CD4-positive, alpha-beta T cell treated with Interferon alpha-2 for 1 hour (primary cell): ENCODE data around the gene GNAS.
"Not testable (repeated sequence)": the region's sequence is repeated elsewhere in the genome, so short reads cannot be mapped to it uniquely, and the experiment has no call there.

Source experiments
- DNase-seq, 2 donors: peaks; one replicate each; pipeline ENCODE4 v3.0.0-alpha.2; 2020 to 2022

GNAS gene

DNA sequence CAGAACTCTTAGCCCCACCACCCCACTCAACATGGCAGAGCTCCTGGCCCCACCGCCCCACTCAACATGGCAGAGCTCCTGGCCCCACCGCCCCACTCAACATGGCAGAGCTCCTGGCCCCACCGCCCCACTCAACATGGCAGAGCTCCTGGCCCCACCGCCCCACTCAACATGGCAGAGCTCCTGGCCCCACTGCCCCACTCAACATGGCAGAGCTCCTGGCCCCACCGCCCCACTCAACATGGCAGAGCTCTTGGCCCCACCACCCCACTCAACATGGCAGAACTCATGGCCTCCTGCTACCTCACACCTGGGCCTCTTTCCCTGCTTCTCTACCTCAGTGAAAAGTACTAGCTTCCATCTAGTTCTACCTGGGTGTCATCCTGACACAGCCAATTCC, 23.7 kb upstream of the GNAS start:
- not testable (repeated sequence) for DNase-seq

DNA sequence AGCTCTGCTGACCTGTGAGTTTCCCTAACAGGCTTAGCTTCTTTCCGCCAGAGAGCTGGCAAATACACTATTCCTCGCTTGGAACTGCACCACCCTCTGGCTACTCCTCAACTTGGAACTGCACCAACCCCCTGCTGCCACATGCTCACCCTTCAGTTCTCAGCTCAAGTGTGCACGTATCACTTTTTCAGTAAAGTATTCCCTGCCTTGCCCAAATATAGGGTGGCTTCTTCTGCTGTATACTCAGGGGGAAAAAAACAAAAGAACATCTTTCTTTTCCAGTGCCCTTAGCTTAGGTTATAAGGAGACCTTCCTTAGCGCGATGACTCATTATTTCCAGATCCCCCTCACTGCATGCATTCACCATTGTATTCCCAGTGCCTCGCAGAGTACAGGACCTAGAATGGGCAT, 23.0 kb upstream of the GNAS start:
- DNase-seq, result no peak

GRCh38 chr20:58832457-58832856, 20.1 kb upstream of the GNAS start:
- no peak for DNase-seq

DNA sequence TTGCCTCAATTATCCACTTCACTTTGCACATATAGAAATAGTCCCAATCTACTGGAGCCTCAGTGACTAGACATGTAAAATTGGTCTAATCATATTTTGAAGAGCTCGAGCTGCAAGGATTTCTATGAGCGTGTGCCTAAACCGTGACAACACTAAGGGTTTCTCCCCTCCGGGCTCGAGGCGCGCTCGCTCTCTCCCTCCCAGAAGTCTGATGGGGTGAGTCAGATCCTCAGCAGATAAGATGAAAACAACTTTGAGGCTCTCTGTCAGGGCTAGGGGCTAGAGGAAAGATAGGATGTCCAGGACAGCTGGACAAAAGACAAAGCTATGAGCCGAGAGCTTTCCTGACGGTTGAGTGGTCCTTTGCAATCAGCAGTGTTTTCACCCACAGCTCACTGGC, 18.6 kb upstream of the GNAS start:
- no peak for DNase-seq

GRCh38 chr20:58835231-58835630, 17.3 kb upstream of the GNAS start:
- DNase-seq, result no peak

- no peak for DNase-seq
These were observed 15.8 kb upstream of the GNAS start for GRCh38 chr20:58836616-58837204.

DNA sequence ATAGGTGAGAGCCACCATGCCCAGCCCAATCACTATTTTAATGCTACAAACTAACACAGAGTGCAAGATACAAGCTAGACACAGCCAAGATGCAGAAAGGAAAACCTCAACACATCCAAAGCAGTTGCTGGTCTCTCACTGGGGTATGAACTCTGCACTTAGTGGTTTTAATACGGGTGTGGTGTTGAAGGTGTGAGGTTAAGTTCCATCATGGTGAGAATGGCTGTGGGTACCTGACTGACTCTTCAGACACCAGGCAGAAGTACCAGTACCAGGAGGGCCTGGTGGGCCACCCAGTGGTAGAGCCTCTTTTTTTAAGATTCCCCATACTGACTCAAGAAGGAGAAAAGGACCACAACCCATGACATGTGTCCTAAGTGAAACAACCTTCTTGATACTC, 14.8 kb upstream of the GNAS start:
- DNase-seq, result no peak

DNA sequence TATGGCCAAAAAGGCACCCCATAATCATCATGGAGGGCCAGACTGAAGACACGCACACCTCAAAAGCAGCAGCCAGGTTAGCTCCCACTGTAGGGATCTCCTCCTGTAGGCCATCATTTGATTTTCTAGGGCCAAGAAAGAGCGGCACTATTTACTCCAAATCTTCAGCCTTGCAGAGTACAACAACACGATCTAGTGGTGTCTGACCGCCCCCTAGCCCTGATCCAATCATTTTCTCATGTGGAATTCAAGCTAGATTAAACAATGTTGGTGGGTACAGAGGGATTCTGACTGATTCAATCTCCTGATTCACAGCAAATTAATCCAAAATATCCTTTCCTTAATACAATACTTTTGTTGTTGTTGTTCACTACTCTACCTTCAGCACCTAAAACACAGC, 14.3 kb upstream of the GNAS start:
- DNase-seq, result no peak

DNA sequence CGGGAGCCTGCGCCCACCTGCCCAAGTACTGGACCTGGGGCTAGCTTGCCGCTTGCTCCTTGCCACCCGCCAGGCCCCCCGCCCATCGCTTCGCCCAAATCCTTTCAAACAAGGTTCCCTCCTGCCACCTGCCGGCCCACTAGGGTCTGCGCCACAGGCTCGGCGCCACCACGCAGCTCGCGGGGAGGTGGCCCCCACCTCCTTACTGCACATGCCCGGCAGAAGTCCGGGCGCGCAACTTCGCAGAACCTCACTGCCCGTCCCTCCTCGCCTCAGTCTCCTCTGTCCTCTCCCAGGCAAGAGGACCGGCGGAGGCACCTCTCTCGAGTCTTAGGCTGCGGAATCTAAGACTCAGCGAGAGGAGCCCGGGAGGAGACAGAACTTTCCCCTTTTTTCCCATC, 13.0 kb upstream of the GNAS start:
- peak; percentile 42 to 49 for DNase-seq

- DNase-seq, result no peak
These were observed 12.3 kb upstream of the GNAS start for GRCh38 chr20:58839991-58840747.

- no peak for DNase-seq
These were observed 11.5 kb upstream of the GNAS start for GRCh38 chr20:58840816-58841538.

- DNase-seq, result no peak
These were observed 10.8 kb upstream of the GNAS start for GRCh38 chr20:58841539-58842264.

- DNase-seq, result no peak
These were observed 10.2 kb upstream of the GNAS start for GRCh38 chr20:58842276-58842675.

DNA sequence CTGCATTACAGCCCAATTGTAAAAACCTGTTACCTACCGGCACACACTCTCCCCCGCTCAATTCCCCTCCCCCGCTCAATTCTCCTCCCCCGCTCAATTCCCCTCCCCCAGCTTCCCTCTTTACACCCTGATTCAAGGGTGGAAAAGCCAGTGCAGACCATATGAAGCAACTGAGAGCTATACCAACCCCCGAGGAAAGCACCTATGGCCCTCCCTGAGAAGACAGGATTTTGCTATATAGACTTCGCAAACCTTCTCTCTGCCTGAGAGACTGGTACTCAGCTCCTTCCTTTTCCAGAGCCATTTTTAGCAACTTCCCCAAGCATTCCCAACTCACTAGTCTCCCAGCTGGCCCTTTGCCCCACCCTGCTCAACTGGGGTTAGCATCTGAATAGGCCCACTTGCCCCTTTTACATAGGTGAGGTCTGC, 9.4 kb upstream of the GNAS start:
- no peak for DNase-seq

GRCh38 chr20:58845706-58846105, 6.8 kb upstream of the GNAS start:
- DNase-seq, result no peak

GRCh38 chr20:58847463-58847862, 5.1 kb upstream of the GNAS start:
- DNase-seq, result no peak

DNA sequence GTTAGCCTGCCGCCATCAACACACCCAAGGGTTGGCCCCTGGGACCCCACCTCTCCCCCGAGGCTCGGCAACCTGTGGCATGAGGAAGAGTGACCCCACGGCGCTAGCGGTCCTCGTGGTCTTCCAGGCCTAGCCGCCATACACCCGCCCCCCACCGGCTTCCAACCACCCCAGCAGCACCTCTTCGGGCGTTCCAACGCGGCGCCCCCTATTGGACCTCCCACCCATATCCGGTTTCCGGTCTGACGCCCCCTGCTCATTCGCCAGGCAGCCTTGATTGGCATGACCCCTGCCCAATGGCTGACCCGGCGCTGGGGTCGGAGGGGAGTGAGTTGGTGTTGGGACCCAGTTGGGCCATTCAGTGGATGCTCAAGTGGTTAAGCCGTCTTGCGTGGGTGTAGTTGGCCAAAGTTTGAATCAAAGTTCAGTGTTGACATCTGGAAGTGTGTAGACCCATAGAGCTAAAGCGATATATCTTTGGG, 1.8 kb upstream of the GNAS start, which contains the start of gene GNAS-AS1:
Gene GNAS-AS1 (minus strand): TSS at position 210 of the 482 bp plus-strand sequence.
- peak; percentile 76 to 88 for DNase-seq

GRCh38 chr20:58851221-58851968, 1.1 kb upstream of the GNAS start:
- DNase-seq, result no peak

GRCh38 chr20:58851969-58852458, 502 bp upstream of the GNAS start:
- DNase-seq, result no peak

- DNase-seq, result no peak
These were observed 950 bp downstream of the GNAS start for GRCh38 chr20:58853466-58853865.

DNA sequence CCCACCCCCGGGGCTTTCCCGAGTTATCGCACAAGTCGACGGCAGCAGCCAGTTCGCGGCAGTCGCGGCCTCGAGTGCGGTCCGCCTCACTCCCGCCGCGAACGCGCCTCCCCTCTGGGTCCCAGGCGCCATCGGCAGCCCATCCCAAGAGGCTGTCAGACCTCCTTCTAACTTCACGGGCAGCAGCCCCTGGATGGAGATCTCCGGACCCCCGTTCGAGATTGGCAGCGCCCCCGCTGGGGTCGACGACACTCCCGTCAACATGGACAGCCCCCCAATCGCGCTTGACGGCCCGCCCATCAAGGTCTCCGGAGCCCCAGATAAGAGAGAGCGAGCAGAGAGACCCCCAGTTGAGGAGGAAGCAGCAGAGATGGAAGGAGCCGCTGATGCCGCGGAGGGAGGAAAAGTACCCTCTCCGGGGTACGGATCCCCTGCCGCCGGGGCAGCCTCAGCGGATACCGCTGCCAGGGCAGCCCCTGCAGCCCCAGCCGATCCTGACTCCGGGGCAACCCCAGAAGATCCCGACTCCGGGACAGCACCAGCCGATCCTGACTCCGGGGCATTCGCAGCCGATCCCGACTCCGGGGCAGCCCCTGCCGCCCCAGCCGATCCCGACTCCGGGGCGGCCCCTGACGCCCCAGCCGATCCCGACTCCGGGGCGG, 1.6 kb downstream of the GNAS start:
- no peak for DNase-seq
